Neural cell (in vitro differentiated cells): ENCODE results near the gene GCK. TPM values are rescaled to one million over a fixed set of nuclear protein-coding genes. Genes with fewer than 3 reads are reported as not detected.

Source experiments
- H2AFZ ChIP-seq: fragments of 200-600, 300-800 bp; sonication (generic), shearing (Covaris generic); 2 replicates; pipeline ENCODE4 v1.6.0; 2014; ENCODE audit warnings: low read depth, mild to moderate bottlenecking, antibody characterized with exemption, low read length, moderate library complexity
- H3F3A ChIP-seq: fragments of 200-600 bp; shearing (Covaris generic); 2 replicates; pipeline ENCODE4 v1.6.1; 2016; ENCODE audit warnings: mild to moderate bottlenecking, moderate library complexity, mixed read lengths, antibody characterized with exemption, low read length; ENCODE audit not compliant: insufficient read depth, poor library complexity, severe bottlenecking
- H3K27ac ChIP-seq: fragments of 200-600, 300-800 bp; sonication (generic), shearing (Covaris generic); 2 replicates; pipeline ENCODE4 v1.5.1; 2014; ENCODE audit warnings: mild to moderate bottlenecking, low read length, moderate library complexity
- H3K27me3 ChIP-seq: fragments of 300-800, 200-600 bp; sonication (generic), shearing (Covaris generic); 2 replicates; pipeline ENCODE4 v1.6.0; 2014; ENCODE audit warnings: mild to moderate bottlenecking, low read depth, low read length, moderate library complexity; ENCODE audit not compliant: insufficient read depth
- H3K36me3 ChIP-seq: fragments of 300-800, 200-600 bp; sonication (generic), shearing (Covaris generic); 2 replicates; pipeline ENCODE4 v1.5.1; 2014; ENCODE audit warnings: mild to moderate bottlenecking, antibody characterized with exemption, low read length, moderate library complexity; ENCODE audit not compliant: insufficient read depth
- H3K4me2 ChIP-seq: fragments of 300-800, 200-600 bp; sonication (generic), shearing (Covaris generic); 2 replicates; pipeline ENCODE4 v1.6.0; 2014; ENCODE audit warnings: mild to moderate bottlenecking, low read length
- H3K4me3 ChIP-seq: fragments of 300-800, 200-600 bp; sonication (generic), shearing (Covaris generic); 2 replicates; pipeline ENCODE4 v1.5.1; 2014; ENCODE audit warnings: mild to moderate bottlenecking, low read length, moderate library complexity
- H3K79me2 ChIP-seq: fragments of 200-600 bp; shearing (Covaris generic); replicated peaks from 2 replicates; pipeline ENCODE4 v1.6.0; 2014; ENCODE audit warnings: mild to moderate bottlenecking, low read length, moderate library complexity; ENCODE audit not compliant: insufficient read depth
- H3K9ac ChIP-seq: fragments of 300-800, 200-600 bp; sonication (generic), shearing (Covaris generic); 2 replicates; pipeline ENCODE4 v1.6.1; 2016; ENCODE audit warnings: mild to moderate bottlenecking, low read length, mixed read lengths
- H3K9me2 ChIP-seq: fragments of 200-600 bp; shearing (Covaris generic); 2 replicates; pipeline ENCODE4 v1.6.1; 2016; ENCODE audit warnings: mild to moderate bottlenecking, low read length, mixed read lengths; ENCODE audit not compliant: insufficient read depth
- H3K9me3 ChIP-seq: fragments of 200-600, 300-800 bp; sonication (generic), shearing (Covaris generic); 2 replicates; pipeline ENCODE4 v1.6.1; 2016; ENCODE audit warnings: mild to moderate bottlenecking, mixed run types, low read length, moderate library complexity, mixed read lengths
- H4K20me1 ChIP-seq: fragments of 200-600 bp; shearing (Covaris generic); 2 replicates; pipeline ENCODE4 v1.6.1; 2016; ENCODE audit warnings: mild to moderate bottlenecking, mixed run types; ENCODE audit not compliant: insufficient read depth
- CTCF ChIP-seq: fragments of 450-650 bp; IDR thresholded peaks from 2 replicates; pipeline ENCODE4 v1.5.1; 2014; ENCODE audit warnings: antibody characterized with exemption, mild to moderate bottlenecking, moderate library complexity; ENCODE audit not compliant: poor library complexity, severe bottlenecking
- EP300 ChIP-seq: fragments of 450-650 bp; conservative IDR thresholded peaks from 2 replicates; pipeline ENCODE4 v1.6.1; 2014; ENCODE audit warnings: antibody characterized with exemption, mild to moderate bottlenecking, moderate library complexity; ENCODE audit not compliant: poor library complexity, severe bottlenecking
- EZH2 ChIP-seq: fragments of 200-600, 300-800 bp; shearing (Covaris generic), sonication (generic); IDR thresholded peaks from 2 replicates; pipeline ENCODE4 v1.6.1; 2014; ENCODE audit warnings: antibody characterized with exemption, low read length, borderline replicate concordance, mild to moderate bottlenecking; ENCODE audit not compliant: insufficient read depth, poor library complexity, severe bottlenecking
- MXI1 ChIP-seq: fragments of 450-650 bp; conservative IDR thresholded peaks from 2 replicates; pipeline ENCODE4 v1.6.1; 2014; ENCODE audit warnings: antibody characterized with exemption, mild to moderate bottlenecking; ENCODE audit not compliant: poor library complexity, severe bottlenecking
- POLR2AphosphoS5 ChIP-seq: IDR thresholded peaks from 2 replicates; pipeline ENCODE4 v1.6.1; 2012
- RAD21 ChIP-seq: fragments of 450-650 bp; conservative IDR thresholded peaks from 2 replicates; pipeline ENCODE4 v1.6.1; 2014; ENCODE audit warnings: antibody characterized with exemption, mild to moderate bottlenecking, moderate library complexity
- SMC3 ChIP-seq: fragments of 450-650 bp; conservative IDR thresholded peaks from 2 replicates; pipeline ENCODE4 v1.6.1; 2014; ENCODE audit warnings: antibody characterized with exemption, mild to moderate bottlenecking, moderate library complexity; ENCODE audit not compliant: poor library complexity
- TAF1 ChIP-seq: IDR thresholded peaks from 2 replicates; pipeline ENCODE4 v1.6.1; 2012; ENCODE audit warnings: low read depth
- polyA plus RNA-seq: library from polyadenylated mRNA; depleted of rRNA; stranded (reverse); fragments of >200 nt; gene quantifications from 2 replicates; pipeline ENCODE4 v1.2.3, GENCODE V29; 2014
- TF ChIP-seq, protein P1 (sequence below): IDR thresholded peaks from 2 replicates; pipeline ENCODE4 v1.6.1; 2012; ENCODE audit warnings: borderline replicate concordance

Gene GCK
- polyA plus RNA-seq, 1 donor from 2014 or later: 7.4 TPM

DNA sequence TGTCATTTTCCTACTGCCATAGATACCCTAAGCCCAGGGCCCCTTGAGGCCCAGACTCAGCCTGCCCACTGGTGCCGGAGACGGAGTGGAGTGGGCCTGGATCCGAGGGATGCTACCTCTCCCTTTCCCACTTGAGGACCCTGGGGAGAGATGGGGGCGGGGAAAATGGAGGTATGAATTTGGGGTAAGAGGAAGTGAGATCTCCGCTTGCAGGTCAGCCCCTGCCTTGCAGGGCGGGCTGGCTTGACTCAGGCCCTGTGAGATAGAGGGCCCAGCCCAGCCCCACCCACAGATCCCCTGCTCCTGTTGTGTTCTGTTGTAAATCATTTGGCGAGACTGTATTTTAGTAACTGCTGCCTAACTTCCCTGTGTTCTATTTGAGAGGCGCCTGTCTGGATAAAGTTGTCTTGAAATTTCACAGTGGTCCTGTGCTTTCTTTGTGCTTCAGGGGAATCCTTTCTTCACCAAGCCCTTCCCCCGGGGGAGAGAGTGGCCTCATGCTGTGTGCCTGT is 24.7 kb upstream of the GCK start:
- TF ChIP-seq, protein P1, sequence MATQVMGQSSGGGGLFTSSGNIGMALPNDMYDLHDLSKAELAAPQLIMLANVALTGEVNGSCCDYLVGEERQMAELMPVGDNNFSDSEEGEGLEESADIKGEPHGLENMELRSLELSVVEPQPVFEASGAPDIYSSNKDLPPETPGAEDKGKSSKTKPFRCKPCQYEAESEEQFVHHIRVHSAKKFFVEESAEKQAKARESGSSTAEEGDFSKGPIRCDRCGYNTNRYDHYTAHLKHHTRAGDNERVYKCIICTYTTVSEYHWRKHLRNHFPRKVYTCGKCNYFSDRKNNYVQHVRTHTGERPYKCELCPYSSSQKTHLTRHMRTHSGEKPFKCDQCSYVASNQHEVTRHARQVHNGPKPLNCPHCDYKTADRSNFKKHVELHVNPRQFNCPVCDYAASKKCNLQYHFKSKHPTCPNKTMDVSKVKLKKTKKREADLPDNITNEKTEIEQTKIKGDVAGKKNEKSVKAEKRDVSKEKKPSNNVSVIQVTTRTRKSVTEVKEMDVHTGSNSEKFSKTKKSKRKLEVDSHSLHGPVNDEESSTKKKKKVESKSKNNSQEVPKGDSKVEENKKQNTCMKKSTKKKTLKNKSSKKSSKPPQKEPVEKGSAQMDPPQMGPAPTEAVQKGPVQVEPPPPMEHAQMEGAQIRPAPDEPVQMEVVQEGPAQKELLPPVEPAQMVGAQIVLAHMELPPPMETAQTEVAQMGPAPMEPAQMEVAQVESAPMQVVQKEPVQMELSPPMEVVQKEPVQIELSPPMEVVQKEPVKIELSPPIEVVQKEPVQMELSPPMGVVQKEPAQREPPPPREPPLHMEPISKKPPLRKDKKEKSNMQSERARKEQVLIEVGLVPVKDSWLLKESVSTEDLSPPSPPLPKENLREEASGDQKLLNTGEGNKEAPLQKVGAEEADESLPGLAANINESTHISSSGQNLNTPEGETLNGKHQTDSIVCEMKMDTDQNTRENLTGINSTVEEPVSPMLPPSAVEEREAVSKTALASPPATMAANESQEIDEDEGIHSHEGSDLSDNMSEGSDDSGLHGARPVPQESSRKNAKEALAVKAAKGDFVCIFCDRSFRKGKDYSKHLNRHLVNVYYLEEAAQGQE: no peak
- TF ChIP-seq RAD21: no peak
- no peak for TF ChIP-seq TAF1
- no peak for TF ChIP-seq CTCF
- TF ChIP-seq MXI1: no peak
- no peak for TF ChIP-seq EP300
- TF ChIP-seq SMC3: no peak
- no peak for TF ChIP-seq EZH2
- no peak for TF ChIP-seq POLR2AphosphoS5
- H3K4me3 ChIP-seq: no peak overlapping the region
- no peaks in the 10 kb centered on the region for H3F3A ChIP-seq
- no peaks in the 10 kb centered on the region for H4K20me1 ChIP-seq
- H3K27me3 ChIP-seq: no peaks in the 10 kb centered on the region
- H2AFZ ChIP-seq: no peak overlapping the region
- no peaks in the 10 kb centered on the region for H3K9me2 ChIP-seq
- no peaks in the 10 kb centered on the region for H3K79me2 ChIP-seq
- H3K4me2 ChIP-seq: no peak overlapping the region
- H3K9me3 ChIP-seq: no peaks in the 10 kb centered on the region
- H3K9ac ChIP-seq: no peak overlapping the region
- H3K36me3 ChIP-seq: no peaks in the 10 kb centered on the region
- H3K27ac ChIP-seq: no peak overlapping the region

DNA sequence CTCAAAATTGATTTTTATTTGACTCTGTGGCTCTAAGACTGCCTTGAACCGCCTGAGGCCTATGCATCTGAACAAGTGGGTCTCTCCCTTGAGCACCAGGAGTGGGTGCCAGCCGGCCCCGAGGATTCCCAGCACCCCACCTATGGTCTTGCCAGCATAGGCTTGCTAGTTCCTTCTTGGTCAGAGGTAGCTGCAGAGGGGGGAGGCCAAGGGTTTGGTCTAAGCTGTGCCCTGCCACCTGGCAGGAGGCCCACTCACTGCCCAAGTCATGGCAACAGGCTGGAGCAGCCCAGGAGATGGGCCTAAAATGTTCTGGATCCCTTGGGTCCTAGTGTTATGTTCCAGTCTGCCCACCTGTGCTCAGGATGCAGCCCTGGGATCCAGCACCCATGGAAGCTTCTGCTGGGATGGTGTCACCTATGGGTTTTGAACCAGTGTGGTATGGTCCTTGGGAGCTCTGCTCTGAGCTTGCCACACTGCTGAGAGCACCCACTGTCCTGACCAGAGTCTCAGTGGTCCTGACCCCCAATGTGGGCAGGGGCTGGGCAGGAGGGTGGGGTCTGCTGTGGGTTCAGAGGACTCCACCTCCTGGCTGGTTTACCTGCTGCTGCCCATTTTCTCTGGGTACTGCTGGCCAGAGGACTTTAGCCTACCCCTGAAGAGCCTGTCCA is 24.1 kb upstream of the GCK start:
- Histone ChIP-seq H3K36me3 (no peaks in the 10 kb centered on the region), H3K4me2 (no peak overlapping the region), H4K20me1 (no peaks in the 10 kb centered on the region), H3K9me3 (no peaks in the 10 kb centered on the region), H2AFZ (no peak overlapping the region), H3K79me2 (no peaks in the 10 kb centered on the region), H3K9ac (no peak overlapping the region), H3K4me3 (no peak overlapping the region), H3K27ac (no peak overlapping the region), H3K9me2 (no peaks in the 10 kb centered on the region), H3K27me3 (no peaks in the 10 kb centered on the region), H3F3A (no peaks in the 10 kb centered on the region)
- TF ChIP-seq EZH2 (no peak), CTCF (no peak)
